ENCODE measurements around the gene NUAK1.

GRCh38 chr12:106118381-106119130, 20.2 kb downstream of the NUAK1 start:
- TF ChIP-seq CTCF (IDR thresholded peaks at IDR 0.05 in 2 of 3, conservative IDR thresholded peaks at IDR 0.05 in 1 of 3; ENCODE audit: borderline replicate concordance in 1 of 3, insufficient read depth in 1 of 3, low read depth in 2 of 3, low read length in 2 of 3) (no peak), POLR2A (IDR thresholded peaks at IDR 0.05; ENCODE audit: borderline replicate concordance, extremely low read depth, insufficient read depth, insufficient read length) (no peak), TCF7L2 (IDR thresholded peaks at IDR 0.05; ENCODE audit: borderline replicate concordance, extremely low read depth, insufficient read depth, insufficient read length) (no peak), EZH2 (IDR thresholded peaks at IDR 0.05) (no peak), SP1 (IDR thresholded peaks at IDR 0.05; ENCODE audit: low read depth) (no peak), POLR2AphosphoS5 (IDR thresholded peaks at IDR 0.05; ENCODE audit: low read depth, low read length) (no peak), RAD21 (IDR thresholded peaks at IDR 0.05; ENCODE audit: low read depth) (no peak)
- TF ChIP-seq, protein P1, sequence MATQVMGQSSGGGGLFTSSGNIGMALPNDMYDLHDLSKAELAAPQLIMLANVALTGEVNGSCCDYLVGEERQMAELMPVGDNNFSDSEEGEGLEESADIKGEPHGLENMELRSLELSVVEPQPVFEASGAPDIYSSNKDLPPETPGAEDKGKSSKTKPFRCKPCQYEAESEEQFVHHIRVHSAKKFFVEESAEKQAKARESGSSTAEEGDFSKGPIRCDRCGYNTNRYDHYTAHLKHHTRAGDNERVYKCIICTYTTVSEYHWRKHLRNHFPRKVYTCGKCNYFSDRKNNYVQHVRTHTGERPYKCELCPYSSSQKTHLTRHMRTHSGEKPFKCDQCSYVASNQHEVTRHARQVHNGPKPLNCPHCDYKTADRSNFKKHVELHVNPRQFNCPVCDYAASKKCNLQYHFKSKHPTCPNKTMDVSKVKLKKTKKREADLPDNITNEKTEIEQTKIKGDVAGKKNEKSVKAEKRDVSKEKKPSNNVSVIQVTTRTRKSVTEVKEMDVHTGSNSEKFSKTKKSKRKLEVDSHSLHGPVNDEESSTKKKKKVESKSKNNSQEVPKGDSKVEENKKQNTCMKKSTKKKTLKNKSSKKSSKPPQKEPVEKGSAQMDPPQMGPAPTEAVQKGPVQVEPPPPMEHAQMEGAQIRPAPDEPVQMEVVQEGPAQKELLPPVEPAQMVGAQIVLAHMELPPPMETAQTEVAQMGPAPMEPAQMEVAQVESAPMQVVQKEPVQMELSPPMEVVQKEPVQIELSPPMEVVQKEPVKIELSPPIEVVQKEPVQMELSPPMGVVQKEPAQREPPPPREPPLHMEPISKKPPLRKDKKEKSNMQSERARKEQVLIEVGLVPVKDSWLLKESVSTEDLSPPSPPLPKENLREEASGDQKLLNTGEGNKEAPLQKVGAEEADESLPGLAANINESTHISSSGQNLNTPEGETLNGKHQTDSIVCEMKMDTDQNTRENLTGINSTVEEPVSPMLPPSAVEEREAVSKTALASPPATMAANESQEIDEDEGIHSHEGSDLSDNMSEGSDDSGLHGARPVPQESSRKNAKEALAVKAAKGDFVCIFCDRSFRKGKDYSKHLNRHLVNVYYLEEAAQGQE (IDR thresholded peaks at IDR 0.05; ENCODE audit: low read depth): no peak
- TF ChIP-seq, protein P2, sequence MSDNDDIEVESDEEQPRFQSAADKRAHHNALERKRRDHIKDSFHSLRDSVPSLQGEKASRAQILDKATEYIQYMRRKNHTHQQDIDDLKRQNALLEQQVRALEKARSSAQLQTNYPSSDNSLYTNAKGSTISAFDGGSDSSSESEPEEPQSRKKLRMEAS (IDR thresholded peaks at IDR 0.05): no peak

All from HCT116 (cell line).